Measurements from ENCODE around the gene ZNF223. TPM values are rescaled to one million over a fixed set of nuclear protein-coding genes. Genes with fewer than 3 reads are reported as not detected.

Gene ZNF223
- total and polyA plus RNA-seq, 9 of the 15 experiments (the other 6 are each of a cell fraction or from before 2014, with no cell fraction given): 0.21 to 1.8 (median 0.71) TPM

DNA sequence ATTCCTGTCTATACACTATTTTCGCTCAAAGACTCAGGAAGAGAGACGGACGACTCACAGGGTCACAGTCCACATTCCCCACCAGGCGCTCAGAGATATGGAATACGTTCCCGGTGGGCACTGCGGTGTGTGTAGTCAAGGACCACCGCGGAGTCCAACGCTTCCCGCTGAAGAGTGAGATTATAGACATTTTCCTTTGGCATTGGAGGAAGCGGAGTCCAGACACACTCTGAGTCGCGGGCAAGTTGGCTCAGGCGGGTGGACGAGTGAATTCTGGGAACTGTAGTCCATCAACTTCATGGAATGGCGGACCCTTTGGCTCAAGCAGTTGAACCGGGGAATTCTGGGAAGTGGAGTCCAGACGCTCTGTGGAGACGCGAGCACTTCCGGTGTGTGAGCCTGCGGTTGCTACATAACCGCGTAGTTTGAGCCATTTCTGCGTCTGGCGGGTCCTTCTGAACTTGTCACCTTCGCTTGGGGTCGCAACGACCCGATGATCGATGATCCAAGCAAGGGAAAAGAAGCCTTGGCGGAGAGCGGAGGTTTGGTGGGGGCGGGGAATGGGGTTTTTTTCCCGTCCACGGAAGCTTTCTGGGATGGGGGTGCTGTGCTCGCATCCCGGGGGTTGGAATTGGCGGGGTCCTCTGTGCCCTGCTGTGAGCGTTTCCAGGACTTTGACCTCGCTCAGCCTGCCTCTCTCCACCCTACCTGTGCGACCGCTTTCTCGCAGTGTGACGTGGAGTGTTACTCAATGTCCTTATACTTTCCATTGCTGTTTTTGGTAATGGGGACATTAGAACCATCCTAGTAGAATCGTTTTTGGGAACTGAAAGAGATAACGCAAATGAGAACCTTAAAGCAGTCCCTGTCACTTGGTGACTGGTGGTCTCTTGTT is 49.0 kb upstream of the ZNF223 start, which contains the start of gene ZNF230 (continued):
- TF ChIP-seq, protein P1, sequence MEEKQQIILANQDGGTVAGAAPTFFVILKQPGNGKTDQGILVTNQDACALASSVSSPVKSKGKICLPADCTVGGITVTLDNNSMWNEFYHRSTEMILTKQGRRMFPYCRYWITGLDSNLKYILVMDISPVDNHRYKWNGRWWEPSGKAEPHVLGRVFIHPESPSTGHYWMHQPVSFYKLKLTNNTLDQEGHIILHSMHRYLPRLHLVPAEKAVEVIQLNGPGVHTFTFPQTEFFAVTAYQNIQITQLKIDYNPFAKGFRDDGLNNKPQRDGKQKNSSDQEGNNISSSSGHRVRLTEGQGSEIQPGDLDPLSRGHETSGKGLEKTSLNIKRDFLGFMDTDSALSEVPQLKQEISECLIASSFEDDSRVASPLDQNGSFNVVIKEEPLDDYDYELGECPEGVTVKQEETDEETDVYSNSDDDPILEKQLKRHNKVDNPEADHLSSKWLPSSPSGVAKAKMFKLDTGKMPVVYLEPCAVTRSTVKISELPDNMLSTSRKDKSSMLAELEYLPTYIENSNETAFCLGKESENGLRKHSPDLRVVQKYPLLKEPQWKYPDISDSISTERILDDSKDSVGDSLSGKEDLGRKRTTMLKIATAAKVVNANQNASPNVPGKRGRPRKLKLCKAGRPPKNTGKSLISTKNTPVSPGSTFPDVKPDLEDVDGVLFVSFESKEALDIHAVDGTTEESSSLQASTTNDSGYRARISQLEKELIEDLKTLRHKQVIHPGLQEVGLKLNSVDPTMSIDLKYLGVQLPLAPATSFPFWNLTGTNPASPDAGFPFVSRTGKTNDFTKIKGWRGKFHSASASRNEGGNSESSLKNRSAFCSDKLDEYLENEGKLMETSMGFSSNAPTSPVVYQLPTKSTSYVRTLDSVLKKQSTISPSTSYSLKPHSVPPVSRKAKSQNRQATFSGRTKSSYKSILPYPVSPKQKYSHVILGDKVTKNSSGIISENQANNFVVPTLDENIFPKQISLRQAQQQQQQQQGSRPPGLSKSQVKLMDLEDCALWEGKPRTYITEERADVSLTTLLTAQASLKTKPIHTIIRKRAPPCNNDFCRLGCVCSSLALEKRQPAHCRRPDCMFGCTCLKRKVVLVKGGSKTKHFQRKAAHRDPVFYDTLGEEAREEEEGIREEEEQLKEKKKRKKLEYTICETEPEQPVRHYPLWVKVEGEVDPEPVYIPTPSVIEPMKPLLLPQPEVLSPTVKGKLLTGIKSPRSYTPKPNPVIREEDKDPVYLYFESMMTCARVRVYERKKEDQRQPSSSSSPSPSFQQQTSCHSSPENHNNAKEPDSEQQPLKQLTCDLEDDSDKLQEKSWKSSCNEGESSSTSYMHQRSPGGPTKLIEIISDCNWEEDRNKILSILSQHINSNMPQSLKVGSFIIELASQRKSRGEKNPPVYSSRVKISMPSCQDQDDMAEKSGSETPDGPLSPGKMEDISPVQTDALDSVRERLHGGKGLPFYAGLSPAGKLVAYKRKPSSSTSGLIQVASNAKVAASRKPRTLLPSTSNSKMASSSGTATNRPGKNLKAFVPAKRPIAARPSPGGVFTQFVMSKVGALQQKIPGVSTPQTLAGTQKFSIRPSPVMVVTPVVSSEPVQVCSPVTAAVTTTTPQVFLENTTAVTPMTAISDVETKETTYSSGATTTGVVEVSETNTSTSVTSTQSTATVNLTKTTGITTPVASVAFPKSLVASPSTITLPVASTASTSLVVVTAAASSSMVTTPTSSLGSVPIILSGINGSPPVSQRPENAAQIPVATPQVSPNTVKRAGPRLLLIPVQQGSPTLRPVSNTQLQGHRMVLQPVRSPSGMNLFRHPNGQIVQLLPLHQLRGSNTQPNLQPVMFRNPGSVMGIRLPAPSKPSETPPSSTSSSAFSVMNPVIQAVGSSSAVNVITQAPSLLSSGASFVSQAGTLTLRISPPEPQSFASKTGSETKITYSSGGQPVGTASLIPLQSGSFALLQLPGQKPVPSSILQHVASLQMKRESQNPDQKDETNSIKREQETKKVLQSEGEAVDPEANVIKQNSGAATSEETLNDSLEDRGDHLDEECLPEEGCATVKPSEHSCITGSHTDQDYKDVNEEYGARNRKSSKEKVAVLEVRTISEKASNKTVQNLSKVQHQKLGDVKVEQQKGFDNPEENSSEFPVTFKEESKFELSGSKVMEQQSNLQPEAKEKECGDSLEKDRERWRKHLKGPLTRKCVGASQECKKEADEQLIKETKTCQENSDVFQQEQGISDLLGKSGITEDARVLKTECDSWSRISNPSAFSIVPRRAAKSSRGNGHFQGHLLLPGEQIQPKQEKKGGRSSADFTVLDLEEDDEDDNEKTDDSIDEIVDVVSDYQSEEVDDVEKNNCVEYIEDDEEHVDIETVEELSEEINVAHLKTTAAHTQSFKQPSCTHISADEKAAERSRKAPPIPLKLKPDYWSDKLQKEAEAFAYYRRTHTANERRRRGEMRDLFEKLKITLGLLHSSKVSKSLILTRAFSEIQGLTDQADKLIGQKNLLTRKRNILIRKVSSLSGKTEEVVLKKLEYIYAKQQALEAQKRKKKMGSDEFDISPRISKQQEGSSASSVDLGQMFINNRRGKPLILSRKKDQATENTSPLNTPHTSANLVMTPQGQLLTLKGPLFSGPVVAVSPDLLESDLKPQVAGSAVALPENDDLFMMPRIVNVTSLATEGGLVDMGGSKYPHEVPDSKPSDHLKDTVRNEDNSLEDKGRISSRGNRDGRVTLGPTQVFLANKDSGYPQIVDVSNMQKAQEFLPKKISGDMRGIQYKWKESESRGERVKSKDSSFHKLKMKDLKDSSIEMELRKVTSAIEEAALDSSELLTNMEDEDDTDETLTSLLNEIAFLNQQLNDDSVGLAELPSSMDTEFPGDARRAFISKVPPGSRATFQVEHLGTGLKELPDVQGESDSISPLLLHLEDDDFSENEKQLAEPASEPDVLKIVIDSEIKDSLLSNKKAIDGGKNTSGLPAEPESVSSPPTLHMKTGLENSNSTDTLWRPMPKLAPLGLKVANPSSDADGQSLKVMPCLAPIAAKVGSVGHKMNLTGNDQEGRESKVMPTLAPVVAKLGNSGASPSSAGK (IDR thresholded peaks at IDR 0.05): no peak
- TF ChIP-seq, protein P2, sequence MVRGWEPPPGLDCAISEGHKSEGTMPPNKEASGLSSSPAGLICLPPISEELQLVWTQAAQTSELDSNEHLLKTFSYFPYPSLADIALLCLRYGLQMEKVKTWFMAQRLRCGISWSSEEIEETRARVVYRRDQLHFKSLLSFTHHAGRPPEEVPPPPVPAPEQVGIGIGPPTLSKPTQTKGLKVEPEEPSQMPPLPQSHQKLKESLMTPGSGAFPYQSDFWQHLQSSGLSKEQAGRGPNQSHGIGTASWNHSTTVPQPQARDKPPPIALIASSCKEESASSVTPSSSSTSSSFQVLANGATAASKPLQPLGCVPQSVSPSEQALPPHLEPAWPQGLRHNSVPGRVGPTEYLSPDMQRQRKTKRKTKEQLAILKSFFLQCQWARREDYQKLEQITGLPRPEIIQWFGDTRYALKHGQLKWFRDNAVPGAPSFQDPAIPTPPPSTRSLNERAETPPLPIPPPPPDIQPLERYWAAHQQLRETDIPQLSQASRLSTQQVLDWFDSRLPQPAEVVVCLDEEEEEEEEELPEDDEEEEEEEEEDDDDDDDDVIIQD (CRISPR knock-in tag; IDR thresholded peaks at IDR 0.05): no peak
- TF ChIP-seq SPI1 (IDR thresholded peaks at IDR 0.05; ENCODE audit: borderline replicate concordance, low read depth, low read length) (peak; percentile 56; the same call in 1 of the 2 replicates), GATA2 (CRISPR knock-in tag; IDR thresholded peaks at IDR 0.05) (no peak), MECOM (CRISPR knock-in tag; IDR thresholded peaks at IDR 0.05) (no peak), KLF6 (CRISPR knock-in tag; IDR thresholded peaks at IDR 0.05; ENCODE audit: borderline replicate concordance) (no peak), ZNF707 (CRISPR knock-in tag; conservative IDR thresholded peaks at IDR 0.05) (no peak), NFE2 (IDR thresholded peaks at IDR 0.05; ENCODE audit: low read depth) (no peak), PRMT5 (CRISPR knock-in tag; IDR thresholded peaks at IDR 0.05) (no peak)
- TF ChIP-seq, protein P3, sequence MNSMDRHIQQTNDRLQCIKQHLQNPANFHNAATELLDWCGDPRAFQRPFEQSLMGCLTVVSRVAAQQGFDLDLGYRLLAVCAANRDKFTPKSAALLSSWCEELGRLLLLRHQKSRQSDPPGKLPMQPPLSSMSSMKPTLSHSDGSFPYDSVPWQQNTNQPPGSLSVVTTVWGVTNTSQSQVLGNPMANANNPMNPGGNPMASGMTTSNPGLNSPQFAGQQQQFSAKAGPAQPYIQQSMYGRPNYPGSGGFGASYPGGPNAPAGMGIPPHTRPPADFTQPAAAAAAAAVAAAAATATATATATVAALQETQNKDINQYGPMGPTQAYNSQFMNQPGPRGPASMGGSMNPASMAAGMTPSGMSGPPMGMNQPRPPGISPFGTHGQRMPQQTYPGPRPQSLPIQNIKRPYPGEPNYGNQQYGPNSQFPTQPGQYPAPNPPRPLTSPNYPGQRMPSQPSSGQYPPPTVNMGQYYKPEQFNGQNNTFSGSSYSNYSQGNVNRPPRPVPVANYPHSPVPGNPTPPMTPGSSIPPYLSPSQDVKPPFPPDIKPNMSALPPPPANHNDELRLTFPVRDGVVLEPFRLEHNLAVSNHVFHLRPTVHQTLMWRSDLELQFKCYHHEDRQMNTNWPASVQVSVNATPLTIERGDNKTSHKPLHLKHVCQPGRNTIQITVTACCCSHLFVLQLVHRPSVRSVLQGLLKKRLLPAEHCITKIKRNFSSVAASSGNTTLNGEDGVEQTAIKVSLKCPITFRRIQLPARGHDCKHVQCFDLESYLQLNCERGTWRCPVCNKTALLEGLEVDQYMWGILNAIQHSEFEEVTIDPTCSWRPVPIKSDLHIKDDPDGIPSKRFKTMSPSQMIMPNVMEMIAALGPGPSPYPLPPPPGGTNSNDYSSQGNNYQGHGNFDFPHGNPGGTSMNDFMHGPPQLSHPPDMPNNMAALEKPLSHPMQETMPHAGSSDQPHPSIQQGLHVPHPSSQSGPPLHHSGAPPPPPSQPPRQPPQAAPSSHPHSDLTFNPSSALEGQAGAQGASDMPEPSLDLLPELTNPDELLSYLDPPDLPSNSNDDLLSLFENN (IDR thresholded peaks at IDR 0.05; ENCODE audit: low read depth in 2 of 2, low read length in 2 of 2): no peak
